Activated CD8-positive, alpha-beta T cell treated with anti-CD3 and anti-CD28 coated beads for 36 hours (primary cell): ENCODE data around the gene DPH1. TPM values are rescaled to one million over a fixed set of nuclear protein-coding genes. Genes with fewer than 3 reads are reported as not detected.

ENCODE experiments used
- ATAC-seq: fragments of 200-7000 bp; cut with Tn5 transposase; one replicate; pipeline ENCODE4 v1.10.0; 2021; ENCODE audit warnings: mild to moderate bottlenecking, moderate library complexity
- CTCF ChIA-PET: fragments of 350-600 bp; sonication (Branson Sonifier 250); formaldehyde crosslinking; loops from one replicate; lab custom pipeline; 2021; ENCODE audit warnings: antibody characterized with exemption; lab: Charles Lee
- POLR2A ChIA-PET: fragments of 350-600 bp; sonication (Branson Sonifier 250); formaldehyde crosslinking; loops from one replicate; lab custom pipeline; 2021; ENCODE audit warnings: antibody characterized with exemption; lab: Charles Lee
- DNase-seq: peaks from one replicate; pipeline ENCODE4 v3.0.0-alpha.2; 2020
- H3K27ac Mint-ChIP-seq: one replicate; pipeline ENCODE4 v1.8.0; 2021; ENCODE audit warnings: mild to moderate bottlenecking, mixed read lengths
- H3K27me3 Mint-ChIP-seq: one replicate; pipeline ENCODE4 v1.8.0; 2021; ENCODE audit warnings: mixed read lengths
- H3K36me3 Mint-ChIP-seq: one replicate; pipeline ENCODE4 v1.8.0; 2021; ENCODE audit warnings: low read depth, mixed read lengths
- H3K4me1 Mint-ChIP-seq: one replicate; pipeline ENCODE4 v1.8.0; 2021; ENCODE audit warnings: low read depth, mixed read lengths
- H3K4me3 Mint-ChIP-seq: one replicate; pipeline ENCODE4 v1.8.0; 2021; ENCODE audit warnings: mild to moderate bottlenecking, moderate library complexity, mixed read lengths
- H3K9me3 Mint-ChIP-seq: one replicate; pipeline ENCODE4 v1.8.0; 2021; ENCODE audit warnings: mixed read lengths
- CTCF ChIP-seq: fragments of 200-600 bp; IDR thresholded peaks from one replicate; pipeline ENCODE4 v1.8.0; 2022; ENCODE audit warnings: antibody characterized with exemption, mild to moderate bottlenecking
- intact Hi-C: fragments of 100-400 bp; cut with micrococcal nuclease; formaldehyde crosslinking; loops from one replicate; pipeline ENCODE4 v1.10.0; 2022
- total RNA-seq, 2 experiments: library from RNA; stranded (reverse); gene quantifications; one replicate each; pipeline ENCODE4 v1.2.3, GENCODE V29; 2021

Gene DPH1
- total RNA-seq, 2 experiments from 2014 or later = 27.8 to 32.5 TPM

DNA sequence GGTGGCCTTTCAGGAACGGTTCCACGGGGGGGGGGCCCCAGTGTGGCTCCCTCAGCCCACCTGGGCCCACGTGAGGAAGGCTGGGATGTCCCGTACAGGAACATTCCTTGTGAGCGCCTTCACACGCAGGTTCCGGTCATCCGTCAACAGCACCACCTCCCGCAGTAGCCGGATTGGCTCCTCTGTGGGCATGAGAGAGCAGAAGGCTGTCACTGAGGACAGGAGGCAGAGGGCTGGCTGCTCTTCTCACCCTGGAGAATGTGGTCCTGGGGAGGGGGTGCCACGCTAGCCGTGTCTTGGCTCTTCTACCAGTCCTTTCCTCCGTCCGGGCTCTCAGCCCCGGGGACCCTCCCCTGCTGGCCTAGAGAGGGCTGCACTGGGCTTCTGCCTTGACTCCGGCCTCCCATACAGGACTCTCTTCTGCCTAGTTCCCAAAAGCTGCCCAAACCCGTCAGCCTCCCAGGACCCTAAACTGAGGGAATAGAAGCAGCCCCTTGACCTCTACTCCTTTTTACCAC, 31.5 kb downstream of the DPH1 start:
- no peak overlapping the region for H3K4me3 Mint-ChIP-seq
- no peak for TF ChIP-seq CTCF
- no peak for ATAC-seq
- peaks cover 64% of the 10 kb centered on the region for H3K36me3 Mint-ChIP-seq
- no peak for DNase-seq
- ChIA-PET CTCF (no interaction called here), POLR2A (interaction anchor here (0.6 to 1.5 kb wide), 2 partner anchors 44 to 193 kb away, joined by 3 read pairs; no protein-coding TSS in a partner anchor)
- no peak overlapping the region for H3K27ac Mint-ChIP-seq
- peaks cover 13% of the 10 kb centered on the region for H3K4me1 Mint-ChIP-seq
- no peaks in the 10 kb centered on the region for H3K27me3 Mint-ChIP-seq
- H3K9me3 Mint-ChIP-seq = no peaks in the 10 kb centered on the region
- intact Hi-C loops = no loop called here

GRCh38 chr17:2062571-2063183, 32.7 kb downstream of the DPH1 start:
- no peak overlapping the region for H3K4me3 Mint-ChIP-seq

GRCh38 chr17:2063261-2064146, 33.6 kb downstream of the DPH1 start:
- no peak for TF ChIP-seq CTCF
- Mint-ChIP-seq H3K9me3 (no peaks in the 10 kb centered on the region), H3K4me1 (peaks cover 27% of the 10 kb centered on the region), H3K27me3 (no peaks in the 10 kb centered on the region), H3K36me3 (peaks cover 69% of the 10 kb centered on the region), H3K27ac (peak overlapping the region; percentile 37), H3K4me3 (no peak overlapping the region)
- intact Hi-C loops = no loop called here
- DNase-seq (peak; percentile 56), ATAC-seq (no peak)
- CTCF ChIA-PET = interaction anchor here (1.1 to 10.3 kb wide), 3 partner anchors 7 to 182 kb away, joined by 3 to 121 read pairs (median 30); partner anchors contain the start of gene HIC1
- POLR2A ChIA-PET = interaction anchor here (1.1 to 2.0 kb wide), 3 partner anchors 9 to 191 kb away, joined by 3 to 5 read pairs (median 3); no protein-coding TSS in a partner anchor

More at GRCh38 chr17:2062571-2063183, 32.7 kb downstream of the DPH1 start:
- ChIA-PET POLR2A (interaction anchor here (1.5 to 2.0 kb wide), 2 partner anchors 10 to 191 kb away, joined by 3 to 5 read pairs; no protein-coding TSS in a partner anchor), CTCF (no interaction called here)
- no peak for TF ChIP-seq CTCF
- H3K36me3 Mint-ChIP-seq = peaks cover 68% of the 10 kb centered on the region
- peaks cover 20% of the 10 kb centered on the region for H3K4me1 Mint-ChIP-seq
- no peaks in the 10 kb centered on the region for H3K27me3 Mint-ChIP-seq
- ATAC-seq (no peak), DNase-seq (no peak)
- H3K9me3 Mint-ChIP-seq = no peaks in the 10 kb centered on the region
- intact Hi-C loops = no loop called here
- H3K27ac Mint-ChIP-seq = peak overlapping the region; percentile 37

- H3K4me1 Mint-ChIP-seq = peaks cover 33% of the 10 kb centered on the region
- H3K4me3 Mint-ChIP-seq = no peak overlapping the region
- CTCF ChIA-PET = interaction anchor here (1.1 to 10.3 kb wide), 4 partner anchors 7 to 181 kb away, joined by 3 to 121 read pairs (median 19); partner anchors contain the start of gene HIC1
- no peak for ATAC-seq
- no peaks in the 10 kb centered on the region for H3K27me3 Mint-ChIP-seq
- TF ChIP-seq CTCF = no peak
- no peak overlapping the region for H3K27ac Mint-ChIP-seq
- POLR2A ChIA-PET = interaction anchor here (1.1 to 2.0 kb wide), 2 partner anchors 8 to 34 kb away, joined by 3 to 5 read pairs; no protein-coding TSS in a partner anchor
- no peaks in the 10 kb centered on the region for H3K9me3 Mint-ChIP-seq
- intact Hi-C loops = no loop called here
- DNase-seq = no peak
- H3K36me3 Mint-ChIP-seq = peaks cover 74% of the 10 kb centered on the region
Observed at GRCh38 chr17:2064147-2064489, 34.2 kb downstream of the DPH1 start.
